ENCODE measurements around the gene YRDC. TPM values are rescaled to one million over a fixed set of nuclear protein-coding genes. Genes with fewer than 3 reads are reported as not detected.

Gene YRDC
- total RNA-seq, 1 donor from 2014 or later = 9.7 TPM

DNA sequence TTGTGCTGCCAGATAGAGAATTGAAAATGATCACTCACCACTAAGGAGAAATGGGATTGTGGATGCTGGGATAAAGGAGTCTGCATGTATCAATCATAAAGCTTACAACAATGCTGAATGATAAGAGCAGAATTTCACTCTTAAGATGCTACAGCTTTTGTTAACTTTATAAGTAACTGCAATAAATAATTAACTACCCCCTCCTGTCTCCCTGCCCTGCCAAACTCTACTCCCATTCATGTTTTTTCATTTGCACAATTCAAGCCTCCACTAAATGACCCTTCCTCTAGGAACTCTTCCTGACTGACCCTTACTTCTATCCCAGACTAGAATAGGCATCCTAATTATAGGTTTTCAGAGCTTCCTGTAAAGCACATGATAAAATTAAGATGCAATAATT is 36.5 kb upstream of the YRDC start:
- no peak overlapping the region for H3K4me3 ChIP-seq
- TF ChIP-seq, protein P1, sequence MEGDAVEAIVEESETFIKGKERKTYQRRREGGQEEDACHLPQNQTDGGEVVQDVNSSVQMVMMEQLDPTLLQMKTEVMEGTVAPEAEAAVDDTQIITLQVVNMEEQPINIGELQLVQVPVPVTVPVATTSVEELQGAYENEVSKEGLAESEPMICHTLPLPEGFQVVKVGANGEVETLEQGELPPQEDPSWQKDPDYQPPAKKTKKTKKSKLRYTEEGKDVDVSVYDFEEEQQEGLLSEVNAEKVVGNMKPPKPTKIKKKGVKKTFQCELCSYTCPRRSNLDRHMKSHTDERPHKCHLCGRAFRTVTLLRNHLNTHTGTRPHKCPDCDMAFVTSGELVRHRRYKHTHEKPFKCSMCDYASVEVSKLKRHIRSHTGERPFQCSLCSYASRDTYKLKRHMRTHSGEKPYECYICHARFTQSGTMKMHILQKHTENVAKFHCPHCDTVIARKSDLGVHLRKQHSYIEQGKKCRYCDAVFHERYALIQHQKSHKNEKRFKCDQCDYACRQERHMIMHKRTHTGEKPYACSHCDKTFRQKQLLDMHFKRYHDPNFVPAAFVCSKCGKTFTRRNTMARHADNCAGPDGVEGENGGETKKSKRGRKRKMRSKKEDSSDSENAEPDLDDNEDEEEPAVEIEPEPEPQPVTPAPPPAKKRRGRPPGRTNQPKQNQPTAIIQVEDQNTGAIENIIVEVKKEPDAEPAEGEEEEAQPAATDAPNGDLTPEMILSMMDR (IDR thresholded peaks at IDR 0.05) = no peak
- intact Hi-C loops (cut with DNase I) = no loop called here

DNA sequence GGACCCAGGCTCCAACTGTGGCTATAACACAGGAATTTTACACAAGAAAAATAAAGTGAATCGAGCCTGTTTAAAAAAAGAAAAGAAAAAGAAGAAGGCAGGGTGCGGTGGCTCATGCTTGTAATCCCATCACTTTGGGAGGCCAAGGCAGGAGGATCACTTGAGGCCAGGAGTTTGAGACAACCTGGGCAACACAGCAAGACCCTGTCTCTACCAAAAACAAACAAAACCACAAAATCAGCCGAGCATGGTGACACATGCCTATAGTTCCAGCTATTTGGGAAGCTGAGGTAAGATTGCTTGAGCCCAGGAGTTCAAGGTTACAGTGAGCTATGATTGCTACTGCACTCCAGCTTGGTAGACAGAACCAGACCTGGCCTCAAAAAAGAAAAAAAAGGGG is 33.6 kb upstream of the YRDC start:
- Histone ChIP-seq H3K4me1 (no peaks in the 10 kb centered on the region), H3K4me3 (no peak overlapping the region), H3K36me3 (peaks cover 28 to 38% of the 10 kb centered on the region in 2 donors), H3K27ac (no peak overlapping the region), H3K27me3 (no peaks in the 10 kb centered on the region), H3K9me3 (no peaks in the 10 kb centered on the region)
- intact Hi-C loops (cut with DNase I) = no loop called here
- TF ChIP-seq, protein P1 (IDR thresholded peaks at IDR 0.05) = no peak
- DNase-seq (ENCODE audit: low spot score in 2 of 2) = no peak

More for the DNA sequence above, 36.5 kb upstream of the YRDC start:
- Histone ChIP-seq H3K9me3 (no peaks in the 10 kb centered on the region), H3K36me3 (peaks cover 10 to 17% of the 10 kb centered on the region in 2 donors), H3K27ac (no peak overlapping the region), H3K4me1 (no peaks in the 10 kb centered on the region), H3K27me3 (no peaks in the 10 kb centered on the region)
- no peak for DNase-seq (ENCODE audit: low spot score in 2 of 2)

DNA sequence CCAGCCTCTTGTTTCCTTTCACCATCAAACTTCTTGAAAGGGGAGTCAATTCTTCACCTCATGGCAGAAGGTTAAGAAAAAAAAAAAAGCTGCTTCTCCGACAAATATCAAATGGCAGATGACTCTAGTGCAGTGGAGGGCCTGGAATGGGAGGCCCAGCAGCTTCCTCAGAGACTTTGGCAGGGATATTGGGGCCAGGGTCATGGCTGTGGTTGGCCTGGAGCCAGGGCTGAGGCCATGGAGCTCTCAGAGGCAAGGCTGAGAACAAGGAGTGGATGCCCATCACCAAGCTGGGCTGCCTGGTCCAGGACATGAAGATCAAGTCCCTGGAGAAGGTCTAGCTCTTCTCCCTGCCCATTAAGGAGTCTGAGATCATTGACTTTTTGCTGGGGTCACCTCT is 32.7 kb upstream of the YRDC start:
- intact Hi-C loops (cut with DNase I) = no loop called here
- Histone ChIP-seq H3K27ac (no peak overlapping the region), H3K27me3 (no peaks in the 10 kb centered on the region), H3K9me3 (no peaks in the 10 kb centered on the region), H3K36me3 (peaks cover 33 to 45% of the 10 kb centered on the region in 2 donors), H3K4me1 (no peaks in the 10 kb centered on the region), H3K4me3 (no peak overlapping the region)
- DNase-seq (ENCODE audit: low spot score in 2 of 2) = no peak
- TF ChIP-seq, protein P1 (IDR thresholded peaks at IDR 0.05) = no peak

DNA sequence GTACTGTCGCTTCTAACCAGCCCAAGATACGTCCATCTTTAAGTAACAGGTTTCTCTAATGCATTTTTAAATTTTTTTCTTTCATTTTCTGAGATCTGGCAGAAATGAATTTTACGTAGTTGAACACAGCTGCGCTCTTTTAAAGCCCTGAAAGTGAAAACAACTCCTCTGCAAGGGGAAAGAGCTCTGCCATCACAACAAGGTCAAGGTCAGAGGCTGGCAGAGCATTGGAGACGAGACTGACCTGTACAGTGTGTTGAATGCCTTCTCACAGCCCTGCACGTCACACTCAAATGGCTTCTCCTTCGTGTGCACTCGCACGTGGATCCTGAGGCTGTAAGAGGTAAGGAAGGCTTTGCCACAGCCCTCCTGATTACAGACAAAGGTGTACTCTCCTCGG is 31.7 kb upstream of the YRDC start:
- H3K27me3 ChIP-seq = no peaks in the 10 kb centered on the region
- intact Hi-C loops (cut with DNase I) = no loop called here
- H3K4me3 ChIP-seq = no peak overlapping the region
- no peak overlapping the region for H3K27ac ChIP-seq
- no peaks in the 10 kb centered on the region for H3K9me3 ChIP-seq
- TF ChIP-seq, protein P1 (IDR thresholded peaks at IDR 0.05) = no peak
- DNase-seq (ENCODE audit: low spot score in 2 of 2) = no peak
- peaks cover 34 to 55% of the 10 kb centered on the region in 2 donors for H3K36me3 ChIP-seq
- no peaks in the 10 kb centered on the region for H3K4me1 ChIP-seq

DNA sequence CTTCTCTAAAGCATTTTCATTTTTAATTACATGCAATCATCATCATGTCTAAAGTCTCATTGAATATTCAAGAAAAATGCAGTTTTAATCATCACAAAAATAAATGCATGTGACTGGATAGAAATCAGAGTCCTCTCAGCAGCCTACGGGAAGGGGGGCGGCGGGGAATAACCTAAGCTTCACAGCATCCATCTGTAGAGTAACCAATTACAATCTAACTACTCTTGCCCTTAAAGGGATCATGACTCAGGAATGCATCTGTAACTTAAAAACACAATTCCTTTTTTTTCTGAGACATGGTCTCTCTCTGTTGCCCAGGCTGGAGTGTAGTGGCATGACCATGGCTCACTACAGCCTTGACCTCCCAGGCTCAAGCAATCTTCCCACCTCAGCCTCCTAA is 28.8 kb upstream of the YRDC start:
- H3K36me3 ChIP-seq = peaks cover 57 to 81% of the 10 kb centered on the region in 2 donors
- TF ChIP-seq, protein P1 (IDR thresholded peaks at IDR 0.05) = no peak
- H3K4me1 ChIP-seq = no peaks in the 10 kb centered on the region

DNA sequence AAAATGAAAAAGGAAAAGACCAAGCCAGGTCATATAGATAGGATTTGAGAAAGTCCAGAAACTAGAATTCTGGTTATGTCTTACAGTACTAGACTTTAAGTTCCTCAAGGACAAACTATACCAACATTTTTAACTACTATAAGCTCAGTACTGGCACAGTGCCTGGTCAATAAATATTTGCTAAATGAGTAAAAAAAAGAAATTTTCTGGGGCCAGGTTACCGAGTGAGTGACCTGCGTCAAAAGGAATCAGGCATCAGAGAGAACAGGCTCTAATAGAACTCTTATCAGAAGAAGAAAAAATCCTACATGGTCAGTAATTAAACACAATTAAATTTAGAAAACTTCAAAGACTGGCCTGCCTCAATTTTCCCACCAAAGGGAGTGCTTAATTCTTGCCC is 23.8 kb upstream of the YRDC start:
- Histone ChIP-seq H3K27me3 (no peaks in the 10 kb centered on the region), H3K36me3 (peaks cover 64 to 80% of the 10 kb centered on the region in 2 donors), H3K9me3 (no peaks in the 10 kb centered on the region), H3K4me1 (no peaks in the 10 kb centered on the region), H3K27ac (no peak overlapping the region), H3K4me3 (no peak overlapping the region)
- intact Hi-C loops (cut with DNase I) = no loop called here
- DNase-seq (ENCODE audit: low spot score in 2 of 2) = no peak
- TF ChIP-seq, protein P1 (IDR thresholded peaks at IDR 0.05) = no peak

More for the DNA sequence above, 28.8 kb upstream of the YRDC start:
- Histone ChIP-seq H3K27me3 (no peaks in the 10 kb centered on the region), H3K4me3 (no peak overlapping the region), H3K9me3 (no peaks in the 10 kb centered on the region), H3K27ac (no peak overlapping the region)
- intact Hi-C loops (cut with DNase I) = no loop called here
- no peak for DNase-seq (ENCODE audit: low spot score in 2 of 2)
